NCI-H345 treated with DMSO at 0.1 percent for 48 hours (cell line): ENCODE results near the gene BBS9.
"Not testable (repeated sequence)": the region's sequence is repeated elsewhere in the genome, so short reads cannot be mapped to it uniquely, and the experiment has no call there.

ENCODE experiments used
- DNase-seq: peaks from one replicate; lab custom pipeline; 2025; ENCODE audit not compliant: unreplicated experiment; lab: John Stamatoyannopoulos, UW

BBS9 gene

GRCh38 chr7:33271839-33272371 is 142.5 kb downstream of the BBS9 start:
- not testable (repeated sequence) for DNase-seq

- DNase-seq = no peak
These were observed 144.0 kb downstream of the BBS9 start for GRCh38 chr7:33273356-33273755.

GRCh38 chr7:33276325-33276724 is 147.0 kb downstream of the BBS9 start:
- no peak for DNase-seq

- DNase-seq = no peak
These were observed 147.4 kb downstream of the BBS9 start for GRCh38 chr7:33276729-33277128.

- DNase-seq = no peak
These were observed 148.7 kb downstream of the BBS9 start for GRCh38 chr7:33278095-33278494.

GRCh38 chr7:33286501-33286900 is 157.1 kb downstream of the BBS9 start:
- DNase-seq = no peak

GRCh38 chr7:33287738-33288137 is 158.4 kb downstream of the BBS9 start:
- no peak for DNase-seq

GRCh38 chr7:33298848-33299247 is 169.5 kb downstream of the BBS9 start:
- no peak for DNase-seq

GRCh38 chr7:33299425-33299824 is 170.1 kb downstream of the BBS9 start:
- no peak for DNase-seq

- DNase-seq = no peak
These were observed 170.8 kb downstream of the BBS9 start for GRCh38 chr7:33300131-33300530.

- no peak for DNase-seq
These were observed 171.4 kb downstream of the BBS9 start for GRCh38 chr7:33300742-33301141.

- not testable (repeated sequence) for DNase-seq
These were observed 174.7 kb downstream of the BBS9 start for GRCh38 chr7:33303978-33304557.

- no peak for DNase-seq
These were observed 177.8 kb downstream of the BBS9 start for GRCh38 chr7:33307205-33307604.

- no peak for DNase-seq
These were observed 181.2 kb downstream of the BBS9 start for GRCh38 chr7:33310546-33310945.

GRCh38 chr7:33325754-33326484 is 196.6 kb downstream of the BBS9 start:
- no peak for DNase-seq

GRCh38 chr7:33326485-33326848 is 197.1 kb downstream of the BBS9 start:
- DNase-seq = no peak

- no peak for DNase-seq
These were observed 198.1 kb downstream of the BBS9 start for GRCh38 chr7:33327427-33327826.

- DNase-seq = peak; percentile 18
These were observed 205.0 kb downstream of the BBS9 start for GRCh38 chr7:33334349-33334748.

- DNase-seq = no peak
These were observed 207.5 kb downstream of the BBS9 start for GRCh38 chr7:33336820-33337219.

GRCh38 chr7:33339074-33339790 is 209.9 kb downstream of the BBS9 start:
- DNase-seq = no peak

- no peak for DNase-seq
These were observed 216.7 kb downstream of the BBS9 start for GRCh38 chr7:33346055-33346454.

GRCh38 chr7:33350577-33350976 is 221.2 kb downstream of the BBS9 start:
- no peak for DNase-seq
